HEK293 (cell line): ENCODE measurements around the gene PHEX.

Source experiments
- CTCF ChIA-PET: fragments of 350-600 bp; formaldehyde crosslinking; extraction: SDS; loops from one replicate; lab custom pipeline; 2021; ENCODE audit warnings: antibody characterized with exemption; lab: Yijun Ruan, JAX
- POLR2A ChIA-PET: fragments of 300-600 bp; formaldehyde crosslinking; extraction: SDS; loops from one replicate; lab custom pipeline; 2020; ENCODE audit warnings: antibody characterized with exemption, inconsistent platforms; lab: Yijun Ruan, JAX
- H3K27ac ChIP-seq: fragments of 200-500 bp; sonication (Bioruptor generic); 2 replicates; pipeline ENCODE4 v1.5.1; 2014; ENCODE audit warnings: low read depth, low read length, control low read depth, inconsistent platforms; ENCODE audit errors: extremely low read depth
- H3K36me3 ChIP-seq, 2 experiments: fragments of 200-500 bp in 1 of 2; sonication (Bioruptor generic) in 1 of 2; 1 replicate in 1 of 2; 2 replicates in 1 of 2; pipeline ENCODE4 v1.5.1; 2014 to 2017; ENCODE audit warnings: inconsistent platforms in 2 of 2, low read length in 2 of 2; ENCODE audit not compliant: control insufficient read depth in 2 of 2, insufficient read depth in 1 of 2
- H3K4me1 ChIP-seq: fragments of 200-500 bp; sonication (Bioruptor generic); 2 replicates; pipeline ENCODE4 v1.5.1; 2014; ENCODE audit warnings: mild to moderate bottlenecking, low read length, inconsistent platforms; ENCODE audit not compliant: control insufficient read depth, insufficient read depth
- H3K4me3 ChIP-seq: 2 replicates; pipeline ENCODE4 v1.5.1; 2011; ENCODE audit warnings: low read depth, mild to moderate bottlenecking, control low read depth, low read length, moderate library complexity
- H3K9me3 ChIP-seq: fragments of 200-500 bp; sonication (Bioruptor generic); 2 replicates; pipeline ENCODE4 v1.5.1; 2014; ENCODE audit warnings: low read depth, low read length, inconsistent platforms; ENCODE audit not compliant: control insufficient read depth, insufficient read depth
- BCL11A ChIP-seq: fragments of 450-650 bp; formaldehyde crosslinking; IDR thresholded peaks from 2 replicates; pipeline ENCODE4 v1.5.1; 2016; ENCODE audit warnings: low read depth, missing biosample characterization, missing genetic modification characterization
- BCL11B ChIP-seq: fragments of 450-650 bp; formaldehyde crosslinking; IDR thresholded peaks from 2 replicates; pipeline ENCODE4 v1.5.1; 2016; ENCODE audit warnings: low read depth, missing biosample characterization, missing genetic modification characterization
- SETDB1 ChIP-seq: IDR thresholded peaks from one replicate; pipeline ENCODE4 v1.6.1; 2017; ENCODE audit warnings: mild to moderate bottlenecking, low read length, moderate library complexity, mixed read lengths; ENCODE audit not compliant: insufficient read length
- TRIM28 ChIP-seq: IDR thresholded peaks from 2 replicates; pipeline ENCODE4 v1.6.1; 2011; ENCODE audit warnings: low read length, control low read depth, borderline replicate concordance
- ZNF140 ChIP-seq: fragments of 450-650 bp; formaldehyde crosslinking; IDR thresholded peaks from 2 replicates; pipeline ENCODE4 v1.5.1; 2016; ENCODE audit warnings: missing biosample characterization, missing genetic modification characterization
- ZNF37A ChIP-seq: fragments of 450-650 bp; IDR thresholded peaks from 2 replicates; pipeline ENCODE4 v1.5.1; 2018; ENCODE audit warnings: missing biosample characterization, missing genetic modification characterization
- ZNF529 ChIP-seq: fragments of 450-650 bp; formaldehyde crosslinking; IDR thresholded peaks from 2 replicates; pipeline ENCODE4 v1.5.1; 2017; ENCODE audit warnings: missing genetic modification characterization, missing biosample characterization; ENCODE audit not compliant: insufficient replicate concordance
- ZNF600 ChIP-seq: fragments of 450-650 bp; formaldehyde crosslinking; IDR thresholded peaks from 2 replicates; pipeline ENCODE4 v1.5.1; 2016; ENCODE audit warnings: missing biosample characterization, missing genetic modification characterization
- ZNF629 ChIP-seq: fragments of 450-650 bp; formaldehyde crosslinking; IDR thresholded peaks from 2 replicates; pipeline ENCODE4 v1.5.1; 2017; ENCODE audit warnings: missing biosample characterization, missing genetic modification characterization
- ZNF660 ChIP-seq: fragments of 450-650 bp; IDR thresholded peaks from 2 replicates; pipeline ENCODE4 v1.5.1; 2018; ENCODE audit warnings: missing biosample characterization, mild to moderate bottlenecking, missing genetic modification characterization
- ZNF677 ChIP-seq: fragments of 450-650 bp; IDR thresholded peaks from 2 replicates; pipeline ENCODE4 v1.5.0; 2018; ENCODE audit warnings: missing biosample characterization, mild to moderate bottlenecking, missing genetic modification characterization, moderate library complexity
- TF ChIP-seq, protein P1 (sequence below): fragments of 450-650 bp; formaldehyde crosslinking; IDR thresholded peaks from 2 replicates; pipeline ENCODE4 v1.5.1; 2016; ENCODE audit warnings: missing biosample characterization, missing genetic modification characterization
- TF ChIP-seq, protein P2 (sequence below): fragments of 450-650 bp; formaldehyde crosslinking; IDR thresholded peaks from 2 replicates; pipeline ENCODE4 v1.5.1; 2017; ENCODE audit warnings: missing biosample characterization, missing genetic modification characterization
- TF ChIP-seq, protein P3 (sequence below): fragments of 450-650 bp; formaldehyde crosslinking; IDR thresholded peaks from 2 replicates; pipeline ENCODE4 v1.5.1; 2017; ENCODE audit warnings: missing biosample characterization, missing genetic modification characterization
- TF ChIP-seq, protein P4 (sequence below): fragments of 450-650 bp; formaldehyde crosslinking; IDR thresholded peaks from 2 replicates; pipeline ENCODE4 v1.5.1; 2016; ENCODE audit warnings: missing biosample characterization, missing genetic modification characterization
- TF ChIP-seq, protein P5 (sequence below): fragments of 450-650 bp; formaldehyde crosslinking; IDR thresholded peaks from 2 replicates; pipeline ENCODE4 v1.5.1; 2016; ENCODE audit warnings: missing biosample characterization, missing genetic modification characterization
- TF ChIP-seq, protein P6 (sequence below): fragments of 450-650 bp; formaldehyde crosslinking; IDR thresholded peaks from 2 replicates; pipeline ENCODE4 v1.5.1; 2016; ENCODE audit warnings: missing biosample characterization, missing genetic modification characterization
- TF ChIP-seq, protein P7 (sequence below): fragments of 450-650 bp; formaldehyde crosslinking; IDR thresholded peaks from 2 replicates; pipeline ENCODE4 v1.5.1; 2016; ENCODE audit warnings: missing biosample characterization, missing genetic modification characterization

PHEX gene

DNA sequence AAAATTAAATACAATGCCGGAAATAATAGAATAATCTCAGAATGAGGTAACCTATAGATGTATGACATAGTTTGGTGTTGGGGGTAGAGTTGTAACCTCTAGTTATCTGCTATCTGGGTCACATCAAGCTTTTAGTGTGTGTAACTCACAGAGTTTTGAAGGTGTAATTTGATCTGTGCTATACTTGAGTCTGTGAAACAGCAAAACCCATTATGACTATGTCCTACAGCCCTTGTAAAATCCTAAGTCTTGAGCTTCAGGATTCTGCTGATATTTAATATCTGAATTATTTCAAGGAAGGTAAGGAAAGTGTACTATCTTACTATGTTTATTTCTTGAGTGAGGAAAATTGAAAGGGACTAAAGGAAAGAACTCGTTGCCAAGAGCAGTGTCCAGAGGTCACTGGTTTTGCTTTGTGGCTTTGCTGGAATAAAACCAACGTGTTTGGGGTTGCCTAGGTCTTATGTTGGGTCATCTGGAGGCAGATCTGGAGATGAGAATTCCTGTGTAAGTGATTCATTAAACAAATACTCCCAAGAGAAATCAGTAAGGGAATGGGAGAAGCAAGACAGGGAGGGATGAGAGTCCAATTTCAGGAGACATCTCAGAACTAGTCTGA, 132.8 kb downstream of the PHEX start:
- Histone ChIP-seq H3K4me3 (no peak overlapping the region), H3K27ac (no peak overlapping the region), H3K36me3 (no peaks in the 10 kb centered on the region), H3K4me1 (no peaks in the 10 kb centered on the region), H3K9me3 (no peaks in the 10 kb centered on the region)
- TF ChIP-seq, protein P1, sequence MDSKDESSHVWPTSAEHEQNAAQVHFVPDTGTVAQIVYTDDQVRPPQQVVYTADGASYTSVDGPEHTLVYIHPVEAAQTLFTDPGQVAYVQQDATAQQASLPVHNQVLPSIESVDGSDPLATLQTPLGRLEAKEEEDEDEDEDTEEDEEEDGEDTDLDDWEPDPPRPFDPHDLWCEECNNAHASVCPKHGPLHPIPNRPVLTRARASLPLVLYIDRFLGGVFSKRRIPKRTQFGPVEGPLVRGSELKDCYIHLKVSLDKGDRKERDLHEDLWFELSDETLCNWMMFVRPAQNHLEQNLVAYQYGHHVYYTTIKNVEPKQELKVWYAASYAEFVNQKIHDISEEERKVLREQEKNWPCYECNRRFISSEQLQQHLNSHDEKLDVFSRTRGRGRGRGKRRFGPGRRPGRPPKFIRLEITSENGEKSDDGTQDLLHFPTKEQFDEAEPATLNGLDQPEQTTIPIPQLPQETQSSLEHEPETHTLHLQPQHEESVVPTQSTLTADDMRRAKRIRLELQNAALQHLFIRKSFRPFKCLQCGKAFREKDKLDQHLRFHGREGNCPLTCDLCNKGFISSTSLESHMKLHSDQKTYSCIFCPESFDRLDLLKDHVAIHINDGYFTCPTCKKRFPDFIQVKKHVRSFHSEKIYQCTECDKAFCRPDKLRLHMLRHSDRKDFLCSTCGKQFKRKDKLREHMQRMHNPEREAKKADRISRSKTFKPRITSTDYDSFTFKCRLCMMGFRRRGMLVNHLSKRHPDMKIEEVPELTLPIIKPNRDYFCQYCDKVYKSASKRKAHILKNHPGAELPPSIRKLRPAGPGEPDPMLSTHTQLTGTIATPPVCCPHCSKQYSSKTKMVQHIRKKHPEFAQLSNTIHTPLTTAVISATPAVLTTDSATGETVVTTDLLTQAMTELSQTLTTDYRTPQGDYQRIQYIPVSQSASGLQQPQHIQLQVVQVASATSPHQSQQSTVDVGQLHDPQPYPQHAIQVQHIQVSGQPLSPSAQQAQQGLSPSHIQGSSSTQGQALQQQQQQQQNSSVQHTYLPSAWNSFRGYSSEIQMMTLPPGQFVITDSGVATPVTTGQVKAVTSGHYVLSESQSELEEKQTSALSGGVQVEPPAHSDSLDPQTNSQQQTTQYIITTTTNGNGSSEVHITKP (tag by site-specific recombination): no peak
- TF ChIP-seq ZNF529 (tag by site-specific recombination) (no peak), BCL11A (no peak), ZNF660 (no peak), TRIM28 (peak; percentile 95), ZNF600 (no peak), ZNF629 (tag by site-specific recombination) (no peak), SETDB1 (peak; percentile 93), ZNF140 (no peak), ZNF677 (no peak), BCL11B (tag by site-specific recombination) (no peak), ZNF37A (no peak)
- TF ChIP-seq, protein P2, sequence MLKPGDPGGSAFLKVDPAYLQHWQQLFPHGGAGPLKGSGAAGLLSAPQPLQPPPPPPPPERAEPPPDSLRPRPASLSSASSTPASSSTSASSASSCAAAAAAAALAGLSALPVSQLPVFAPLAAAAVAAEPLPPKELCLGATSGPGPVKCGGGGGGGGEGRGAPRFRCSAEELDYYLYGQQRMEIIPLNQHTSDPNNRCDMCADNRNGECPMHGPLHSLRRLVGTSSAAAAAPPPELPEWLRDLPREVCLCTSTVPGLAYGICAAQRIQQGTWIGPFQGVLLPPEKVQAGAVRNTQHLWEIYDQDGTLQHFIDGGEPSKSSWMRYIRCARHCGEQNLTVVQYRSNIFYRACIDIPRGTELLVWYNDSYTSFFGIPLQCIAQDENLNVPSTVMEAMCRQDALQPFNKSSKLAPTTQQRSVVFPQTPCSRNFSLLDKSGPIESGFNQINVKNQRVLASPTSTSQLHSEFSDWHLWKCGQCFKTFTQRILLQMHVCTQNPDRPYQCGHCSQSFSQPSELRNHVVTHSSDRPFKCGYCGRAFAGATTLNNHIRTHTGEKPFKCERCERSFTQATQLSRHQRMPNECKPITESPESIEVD: 0 out of 2 replicates have a peak, but pooled peaks have one; percentile 8
- TF ChIP-seq, protein P3, sequence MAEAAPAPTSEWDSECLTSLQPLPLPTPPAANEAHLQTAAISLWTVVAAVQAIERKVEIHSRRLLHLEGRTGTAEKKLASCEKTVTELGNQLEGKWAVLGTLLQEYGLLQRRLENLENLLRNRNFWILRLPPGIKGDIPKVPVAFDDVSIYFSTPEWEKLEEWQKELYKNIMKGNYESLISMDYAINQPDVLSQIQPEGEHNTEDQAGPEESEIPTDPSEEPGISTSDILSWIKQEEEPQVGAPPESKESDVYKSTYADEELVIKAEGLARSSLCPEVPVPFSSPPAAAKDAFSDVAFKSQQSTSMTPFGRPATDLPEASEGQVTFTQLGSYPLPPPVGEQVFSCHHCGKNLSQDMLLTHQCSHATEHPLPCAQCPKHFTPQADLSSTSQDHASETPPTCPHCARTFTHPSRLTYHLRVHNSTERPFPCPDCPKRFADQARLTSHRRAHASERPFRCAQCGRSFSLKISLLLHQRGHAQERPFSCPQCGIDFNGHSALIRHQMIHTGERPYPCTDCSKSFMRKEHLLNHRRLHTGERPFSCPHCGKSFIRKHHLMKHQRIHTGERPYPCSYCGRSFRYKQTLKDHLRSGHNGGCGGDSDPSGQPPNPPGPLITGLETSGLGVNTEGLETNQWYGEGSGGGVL (tag by site-specific recombination): no peak
- TF ChIP-seq, protein P4, sequence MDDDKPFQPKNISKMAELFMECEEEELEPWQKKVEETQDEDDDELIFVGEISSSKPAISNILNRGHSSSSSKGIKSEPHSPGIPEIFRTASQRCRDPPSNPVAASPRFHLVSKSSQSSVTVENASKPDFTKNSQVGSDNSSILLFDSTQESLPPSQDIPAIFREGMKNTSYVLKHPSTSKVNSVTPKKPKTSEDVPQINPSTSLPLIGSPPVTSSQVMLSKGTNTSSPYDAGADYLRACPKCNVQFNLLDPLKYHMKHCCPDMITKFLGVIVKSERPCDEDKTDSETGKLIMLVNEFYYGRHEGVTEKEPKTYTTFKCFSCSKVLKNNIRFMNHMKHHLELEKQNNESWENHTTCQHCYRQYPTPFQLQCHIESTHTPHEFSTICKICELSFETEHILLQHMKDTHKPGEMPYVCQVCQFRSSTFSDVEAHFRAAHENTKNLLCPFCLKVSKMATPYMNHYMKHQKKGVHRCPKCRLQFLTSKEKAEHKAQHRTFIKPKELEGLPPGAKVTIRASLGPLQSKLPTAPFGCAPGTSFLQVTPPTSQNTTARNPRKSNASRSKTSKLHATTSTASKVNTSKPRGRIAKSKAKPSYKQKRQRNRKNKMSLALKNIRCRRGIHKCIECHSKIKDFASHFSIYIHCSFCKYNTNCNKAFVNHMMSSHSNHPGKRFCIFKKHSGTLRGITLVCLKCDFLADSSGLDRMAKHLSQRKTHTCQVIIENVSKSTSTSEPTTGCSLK: no peak
- TF ChIP-seq, protein P5, sequence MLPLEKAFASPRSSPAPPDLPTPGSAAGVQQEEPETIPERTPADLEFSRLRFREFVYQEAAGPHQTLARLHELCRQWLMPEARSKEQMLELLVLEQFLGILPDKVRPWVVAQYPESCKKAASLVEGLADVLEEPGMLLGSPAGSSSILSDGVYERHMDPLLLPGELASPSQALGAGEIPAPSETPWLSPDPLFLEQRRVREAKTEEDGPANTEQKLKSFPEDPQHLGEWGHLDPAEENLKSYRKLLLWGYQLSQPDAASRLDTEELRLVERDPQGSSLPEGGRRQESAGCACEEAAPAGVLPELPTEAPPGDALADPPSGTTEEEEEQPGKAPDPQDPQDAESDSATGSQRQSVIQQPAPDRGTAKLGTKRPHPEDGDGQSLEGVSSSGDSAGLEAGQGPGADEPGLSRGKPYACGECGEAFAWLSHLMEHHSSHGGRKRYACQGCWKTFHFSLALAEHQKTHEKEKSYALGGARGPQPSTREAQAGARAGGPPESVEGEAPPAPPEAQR (tag by site-specific recombination): no peak
- TF ChIP-seq, protein P6, sequence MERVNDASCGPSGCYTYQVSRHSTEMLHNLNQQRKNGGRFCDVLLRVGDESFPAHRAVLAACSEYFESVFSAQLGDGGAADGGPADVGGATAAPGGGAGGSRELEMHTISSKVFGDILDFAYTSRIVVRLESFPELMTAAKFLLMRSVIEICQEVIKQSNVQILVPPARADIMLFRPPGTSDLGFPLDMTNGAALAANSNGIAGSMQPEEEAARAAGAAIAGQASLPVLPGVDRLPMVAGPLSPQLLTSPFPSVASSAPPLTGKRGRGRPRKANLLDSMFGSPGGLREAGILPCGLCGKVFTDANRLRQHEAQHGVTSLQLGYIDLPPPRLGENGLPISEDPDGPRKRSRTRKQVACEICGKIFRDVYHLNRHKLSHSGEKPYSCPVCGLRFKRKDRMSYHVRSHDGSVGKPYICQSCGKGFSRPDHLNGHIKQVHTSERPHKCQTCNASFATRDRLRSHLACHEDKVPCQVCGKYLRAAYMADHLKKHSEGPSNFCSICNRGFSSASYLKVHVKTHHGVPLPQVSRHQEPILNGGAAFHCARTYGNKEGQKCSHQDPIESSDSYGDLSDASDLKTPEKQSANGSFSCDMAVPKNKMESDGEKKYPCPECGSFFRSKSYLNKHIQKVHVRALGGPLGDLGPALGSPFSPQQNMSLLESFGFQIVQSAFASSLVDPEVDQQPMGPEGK (tag by site-specific recombination): no peak
- TF ChIP-seq, protein P7, sequence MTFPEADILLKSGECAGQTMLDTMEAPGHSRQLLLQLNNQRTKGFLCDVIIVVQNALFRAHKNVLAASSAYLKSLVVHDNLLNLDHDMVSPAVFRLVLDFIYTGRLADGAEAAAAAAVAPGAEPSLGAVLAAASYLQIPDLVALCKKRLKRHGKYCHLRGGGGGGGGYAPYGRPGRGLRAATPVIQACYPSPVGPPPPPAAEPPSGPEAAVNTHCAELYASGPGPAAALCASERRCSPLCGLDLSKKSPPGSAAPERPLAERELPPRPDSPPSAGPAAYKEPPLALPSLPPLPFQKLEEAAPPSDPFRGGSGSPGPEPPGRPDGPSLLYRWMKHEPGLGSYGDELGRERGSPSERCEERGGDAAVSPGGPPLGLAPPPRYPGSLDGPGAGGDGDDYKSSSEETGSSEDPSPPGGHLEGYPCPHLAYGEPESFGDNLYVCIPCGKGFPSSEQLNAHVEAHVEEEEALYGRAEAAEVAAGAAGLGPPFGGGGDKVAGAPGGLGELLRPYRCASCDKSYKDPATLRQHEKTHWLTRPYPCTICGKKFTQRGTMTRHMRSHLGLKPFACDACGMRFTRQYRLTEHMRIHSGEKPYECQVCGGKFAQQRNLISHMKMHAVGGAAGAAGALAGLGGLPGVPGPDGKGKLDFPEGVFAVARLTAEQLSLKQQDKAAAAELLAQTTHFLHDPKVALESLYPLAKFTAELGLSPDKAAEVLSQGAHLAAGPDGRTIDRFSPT (tag by site-specific recombination): peak; percentile 39; the same call in 1 of the 2 replicates
- CTCF ChIA-PET: no interaction called here
- POLR2A ChIA-PET: no interaction called here
